A549 (cell line): Measurements from ENCODE around the gene ZNF511. TPM values are rescaled to one million over a fixed set of nuclear protein-coding genes. Genes with fewer than 3 reads are reported as not detected.

Experiments
- ATAC-seq, 2 experiments: fragments of 200-7000 bp in 1 of 2; fragments of >200 bp in 1 of 2; cut with Nextera tagmentation in 1 of 2; cut with Tn5 transposase in 1 of 2; 3 replicates each; pipeline versions ENCODE4 v1.8.0 to v1.9.1; 2018 to 2020; ENCODE audit warnings: mild to moderate bottlenecking in 1 of 2, moderate library complexity in 1 of 2
- CTCF ChIA-PET: fragments of 300-600 bp; sonication (Branson Sonifier 250); formaldehyde crosslinking; extraction: SDS; loops from one replicate; lab custom pipeline; 2021; ENCODE audit warnings: antibody characterized with exemption, inconsistent platforms; lab: Yijun Ruan, JAX
- POLR2A ChIA-PET: fragments of 350-600 bp; formaldehyde crosslinking; extraction: SDS; loops from one replicate; lab custom pipeline; 2021; ENCODE audit warnings: antibody characterized with exemption, inconsistent platforms; lab: Yijun Ruan, JAX
- DNase-seq, 2 experiments: peaks; one replicate each; pipeline versions ENCODE4 v3.0.0 to v3.0.0-alpha.2; 2011 to 2016; ENCODE audit warnings: low read depth in 1 of 2, low spot score in 1 of 2
- FAIRE-seq: peaks from 2 replicates; lab custom pipeline; 2011; peaks lifted over from hg19 to GRCh38; lab: Jason Lieb, UNC
- H3K27ac ChIP-seq, 2 experiments: fragments of >200 bp; sonication (Bioruptor Twin); formaldehyde crosslinking; 3 replicates each; pipeline ENCODE4 v1.5.1; 2016 to 2017
- H3K4me1 ChIP-seq: fragments of >200 bp; sonication (Bioruptor Twin); formaldehyde crosslinking; 3 replicates; pipeline ENCODE4 v1.6.1; 2016
- H3K4me2 ChIP-seq: fragments of >200 bp; sonication (Bioruptor Twin); formaldehyde crosslinking; 3 replicates; pipeline ENCODE4 v1.6.1; 2016
- H3K4me3 ChIP-seq: fragments of >200 bp; sonication (Bioruptor Twin); formaldehyde crosslinking; 3 replicates; pipeline ENCODE4 v1.5.1; 2016
- H3K9me3 ChIP-seq: fragments of >200 bp; sonication (Bioruptor Twin); formaldehyde crosslinking; 3 replicates; pipeline ENCODE4 v1.6.1; 2016
- CBX8 ChIP-seq: fragments of 200-600 bp; sonication (generic); IDR thresholded peaks from 2 replicates; pipeline ENCODE4 v1.6.1; 2016
- CEBPB ChIP-seq, 2 experiments: fragments of >200 bp in 1 of 2; sonication (Bioruptor Twin) in 1 of 2; formaldehyde crosslinking in 1 of 2; IDR thresholded peaks; 2 replicates each; pipeline ENCODE4 v1.6.1; 2012 to 2016
- CTCF ChIP-seq: fragments of >200 bp; sonication (Bioruptor Twin); formaldehyde crosslinking; IDR thresholded peaks from 3 replicates; pipeline ENCODE4 v1.5.1; 2016
- E2F6 ChIP-seq: IDR thresholded peaks from 2 replicates; pipeline ENCODE4 v1.6.1; 2012; ENCODE audit warnings: low read depth, borderline replicate concordance
- ELK1 ChIP-seq: fragments of 150-350 bp; IDR thresholded peaks from 2 replicates; pipeline ENCODE4 v1.6.1; 2014; ENCODE audit warnings: low read depth, mild to moderate bottlenecking, low read length
- ESRRA ChIP-seq: fragments of 150-350 bp; IDR thresholded peaks from 2 replicates; pipeline ENCODE4 v1.6.1; 2014; ENCODE audit warnings: mild to moderate bottlenecking, low read length, borderline replicate concordance
- FOSB ChIP-seq: fragments of 250-450 bp; sonication (Bioruptor Pico); IDR thresholded peaks from 2 replicates; pipeline ENCODE4 v1.5.0; 2020; ENCODE audit warnings: mild to moderate bottlenecking, moderate library complexity
- FOSL2 ChIP-seq, 2 experiments: fragments of 450-650 bp in 1 of 2; fragments of >200 bp in 1 of 2; sonication (Bioruptor Twin) in 1 of 2; formaldehyde crosslinking; IDR thresholded peaks; 2 replicates each; pipeline versions ENCODE4 v1.5.0 to v1.6.1; 2016 to 2020; ENCODE audit warnings: mild to moderate bottlenecking in 1 of 2, moderate library complexity in 1 of 2
- FOXS1 ChIP-seq: fragments of 250-450 bp; sonication (Bioruptor Pico); IDR thresholded peaks from 2 replicates; pipeline ENCODE4 v1.5.0; 2020; ENCODE audit warnings: mild to moderate bottlenecking, moderate library complexity
- KDM5A ChIP-seq: fragments of 200-600 bp; sonication (generic); IDR thresholded peaks from 2 replicates; pipeline ENCODE4 v1.6.1; 2016; ENCODE audit warnings: antibody characterized with exemption, mild to moderate bottlenecking
- MAFK ChIP-seq: fragments of 450-650 bp; IDR thresholded peaks from 2 replicates; pipeline ENCODE4 v1.6.1; 2014; ENCODE audit not compliant: partially characterized antibody
- MYC ChIP-seq: IDR thresholded peaks from 2 replicates; pipeline ENCODE4 v1.6.1; 2012; ENCODE audit warnings: mild to moderate bottlenecking, inconsistent platforms, low read length, improper control_type of control experiment, borderline replicate concordance
- NFE2L2 ChIP-seq: fragments of 150-350 bp; conservative IDR thresholded peaks from 2 replicates; pipeline ENCODE4 v1.6.1; 2014; ENCODE audit warnings: low read length
- NR3C1 ChIP-seq: fragments of >200 bp; sonication (Bioruptor Twin); formaldehyde crosslinking; IDR thresholded peaks from 3 replicates; pipeline ENCODE4 v1.6.1; 2017
- PBX3 ChIP-seq: IDR thresholded peaks from 2 replicates; pipeline ENCODE4 v1.6.1; 2012
- POLR2AphosphoS2 ChIP-seq: conservative IDR thresholded peaks from 2 replicates; pipeline ENCODE4 v1.6.1; 2012; ENCODE audit warnings: low read length, improper control_type of control experiment, inconsistent platforms
- RARB ChIP-seq: fragments of 250-450 bp; sonication (Bioruptor Pico); IDR thresholded peaks from 2 replicates; pipeline ENCODE4 v1.8.0; 2021; ENCODE audit warnings: mild to moderate bottlenecking, moderate library complexity
- RCOR1 ChIP-seq: fragments of 150-350 bp; IDR thresholded peaks from 2 replicates; pipeline ENCODE4 v1.6.1; 2014; ENCODE audit warnings: antibody characterized with exemption, low read length, low read depth
- RNF2 ChIP-seq: fragments of 200-600 bp; sonication (generic); IDR thresholded peaks from 2 replicates; pipeline ENCODE4 v1.6.1; 2016; ENCODE audit warnings: low read depth, mild to moderate bottlenecking, antibody characterized with exemption, moderate library complexity, borderline replicate concordance
- SREBF2 ChIP-seq: fragments of 450-650 bp; IDR thresholded peaks from 2 replicates; pipeline ENCODE4 v1.6.1; 2014; ENCODE audit warnings: mild to moderate bottlenecking, moderate library complexity
- ZC3H11A ChIP-seq: fragments of 450-650 bp; IDR thresholded peaks from 2 replicates; pipeline ENCODE4 v1.6.1; 2014; ENCODE audit warnings: antibody characterized with exemption, mild to moderate bottlenecking
- ZSCAN20 ChIP-seq: fragments of 250-450 bp; sonication (Bioruptor Pico); IDR thresholded peaks from 2 replicates; pipeline ENCODE4 v1.8.0; 2022; ENCODE audit warnings: mild to moderate bottlenecking, moderate library complexity
- WGBS: methylation state at CpG from one replicate; pipeline ENCODE4 v1.1.6; 2017; ENCODE audit errors: missing lambda C conversion rate; 5-methylcytosine and 5-hydroxymethylcytosine counted together
- polyA plus RNA-seq, 4 experiments: library from polyadenylated mRNA; depleted of rRNA in 3 of 4; stranded (reverse); fragments of >200 nt; fragmentation: RNase III in 1 of 4; extraction: RNeasy Plus Mini Kit Qiagen cat#74134 plus additional on column Dnase treatment in 1 of 4; gene quantifications; 2 replicates in 3 of 4; 3 replicates in 1 of 4; pipeline ENCODE4 v1.2.3, GENCODE V29; 2011 to 2017

The ZNF511 gene
- polyA plus RNA-seq, 2 of the 4 experiments (the other 2 are of a cell fraction), result 40.2 to 43.6 TPM

- Histone ChIP-seq H3K27ac (no peak overlapping the region), H3K4me3 (no peak overlapping the region), H3K9me3 (no peaks in the 10 kb centered on the region), H3K4me2 (no peak overlapping the region), H3K4me1 (peaks cover 20% of the 10 kb centered on the region)
- DNase-seq (no peak), ATAC-seq (no peak), FAIRE-seq (no peak)
- CTCF ChIA-PET, result interaction anchor here (1.2 to 3.1 kb wide), 3 partner anchors 8 to 40 kb away, joined by 3 to 9 read pairs (median 4); partner anchors contain the start of gene ADAM8
- no peak for TF ChIP-seq FOSL2 (IDR thresholded peaks at IDR 0.05)
- no peak for TF ChIP-seq FOSL2 (CRISPR knock-in tag; IDR thresholded peaks at IDR 0.05)
- no peak for TF ChIP-seq PBX3
- TF ChIP-seq ZC3H11A, result no peak
- TF ChIP-seq FOSB, result no peak
- TF ChIP-seq CTCF, result no peak
- TF ChIP-seq CBX8, result no peak
- no peak for TF ChIP-seq RARB (CRISPR knock-in tag)
- no peak for TF ChIP-seq MAFK
- no peak for TF ChIP-seq NR3C1
- no peak for TF ChIP-seq FOXS1 (CRISPR knock-in tag)
- TF ChIP-seq POLR2AphosphoS2, result no peak
- no peak for TF ChIP-seq ESRRA
- TF ChIP-seq CEBPB (IDR thresholded peaks at IDR 0.05), result no peak
- TF ChIP-seq ZSCAN20 (CRISPR knock-in tag), result no peak
- POLR2A ChIA-PET, result no interaction called here
- whole genome bisulfite sequencing, result 87% methylated on average over 6 of the region's 22 CpGs
Observed at GRCh38 chr10:133267829-133268228, 40.9 kb upstream of the ZNF511 start.

GRCh38 chr10:133268532-133268931, 40.2 kb upstream of the ZNF511 start:
- Histone ChIP-seq H3K27ac (no peak overlapping the region), H3K4me3 (no peak overlapping the region), H3K9me3 (no peaks in the 10 kb centered on the region), H3K4me2 (no peak overlapping the region), H3K4me1 (peaks cover 20% of the 10 kb centered on the region)
- WGBS, result 90% methylated on average over 4 of the region's 22 CpGs
- POLR2A ChIA-PET, result no interaction called here
- FAIRE-seq, result no peak
- CTCF ChIA-PET, result interaction anchor here (1.2 to 3.1 kb wide), 2 partner anchors 27 to 39 kb away, joined by 3 to 9 read pairs; no protein-coding TSS in a partner anchor
- TF ChIP-seq FOSL2 (IDR thresholded peaks at IDR 0.05) (no peak), FOSL2 (CRISPR knock-in tag; IDR thresholded peaks at IDR 0.05) (no peak)
- DNase-seq, result no peak
- no peak for ATAC-seq

GRCh38 chr10:133269367-133269766, 39.3 kb upstream of the ZNF511 start:
- FAIRE-seq (no peak), ATAC-seq (no peak), DNase-seq (no peak)
- TF ChIP-seq ELK1 (no peak), NFE2L2 (no peak), MYC (no peak), SREBF2 (no peak), RCOR1 (no peak), E2F6 (no peak), KDM5A (no peak), RNF2 (no peak)
- no peak overlapping the region for H3K4me3 ChIP-seq
- CTCF ChIA-PET, result interaction anchor here (1.7 to 3.1 kb wide), 2 partner anchors 12 to 38 kb away, joined by 3 to 9 read pairs; no protein-coding TSS in a partner anchor
- H3K9me3 ChIP-seq, result no peaks in the 10 kb centered on the region
- peaks cover 15% of the 10 kb centered on the region for H3K4me1 ChIP-seq
- POLR2A ChIA-PET, result no interaction called here
- no peak overlapping the region for H3K4me2 ChIP-seq
- 70% methylated on average over 2 of the region's 26 CpGs for WGBS
- no peak overlapping the region for H3K27ac ChIP-seq
